Stimulated activated CD8-positive, alpha-beta memory T cell treated with anti-CD3 and anti-CD28 coated beads, Interleukin-15, amount 100 ng/mL, for 4 hours (primary cell): ENCODE results near the gene FNIP2.
"Not testable (repeated sequence)": the region's sequence is repeated elsewhere in the genome, so short reads cannot be mapped to it uniquely, and the experiment has no call there.

Experiments used
- DNase-seq, 2 donors: peaks; one replicate each; pipeline ENCODE4 v3.0.0-alpha.2; 2020; ENCODE audit warnings: low read depth in 2 of 2

The FNIP2 gene

GRCh38 chr4:158793021-158793420 lies 24.2 kb downstream of the FNIP2 start:
- DNase-seq = no peak

GRCh38 chr4:158793430-158793829 lies 24.6 kb downstream of the FNIP2 start:
- DNase-seq = not testable (repeated sequence)

GRCh38 chr4:158796370-158797140 lies 27.7 kb downstream of the FNIP2 start:
- DNase-seq = no peak

GRCh38 chr4:158798062-158798461 lies 29.2 kb downstream of the FNIP2 start:
- DNase-seq = no peak

- no peak for DNase-seq
Measured at GRCh38 chr4:158799013-158799770, 30.4 kb downstream of the FNIP2 start.

GRCh38 chr4:158799856-158800255 lies 31.0 kb downstream of the FNIP2 start:
- no peak for DNase-seq

- DNase-seq = no peak
Measured at GRCh38 chr4:158801066-158801465, 32.2 kb downstream of the FNIP2 start.

- no peak for DNase-seq
Measured at GRCh38 chr4:158801677-158802076, 32.9 kb downstream of the FNIP2 start.

- DNase-seq = no peak
Measured at GRCh38 chr4:158802914-158803313, 34.1 kb downstream of the FNIP2 start.

- DNase-seq = no peak
Measured at GRCh38 chr4:158805635-158806471, 37.0 kb downstream of the FNIP2 start.

- no peak for DNase-seq
Measured at GRCh38 chr4:158807691-158808090, 38.9 kb downstream of the FNIP2 start.

GRCh38 chr4:158808399-158808798 lies 39.6 kb downstream of the FNIP2 start:
- no peak for DNase-seq

- DNase-seq = not testable (repeated sequence)
Measured at GRCh38 chr4:158809208-158809607, 40.4 kb downstream of the FNIP2 start.

GRCh38 chr4:158809611-158810486 lies 41.0 kb downstream of the FNIP2 start:
- no peak for DNase-seq

GRCh38 chr4:158810487-158811215 lies 41.8 kb downstream of the FNIP2 start:
- no peak for DNase-seq

- DNase-seq = no peak
Measured at GRCh38 chr4:158811216-158811540, 42.4 kb downstream of the FNIP2 start.

- DNase-seq = no peak
Measured at GRCh38 chr4:158811704-158812103, 42.9 kb downstream of the FNIP2 start.

GRCh38 chr4:158812133-158812532 lies 43.3 kb downstream of the FNIP2 start:
- no peak for DNase-seq

- no peak for DNase-seq
Measured at GRCh38 chr4:158812543-158812942, 43.7 kb downstream of the FNIP2 start.

- no peak for DNase-seq
Measured at GRCh38 chr4:158813113-158813512, 44.3 kb downstream of the FNIP2 start.

- DNase-seq = no peak
Measured at GRCh38 chr4:158814207-158814606, 45.4 kb downstream of the FNIP2 start.
